Stimulated activated CD8-positive, alpha-beta memory T cell treated with anti-CD3 and anti-CD28 coated beads, Interleukin-7, amount 100 ng/mL, for 48 hours (primary cell): ENCODE results near the gene LRFN4.

Experiments
- DNase-seq, 2 donors: peaks; one replicate each; pipeline ENCODE4 v3.0.0-alpha.2; 2020; ENCODE audit warnings: low read depth in 1 of 2; ENCODE audit errors: extremely low read depth in 1 of 2

Gene LRFN4

GRCh38 chr11:66887526-66887925, 30.7 kb downstream of the LRFN4 start:
- no peak for DNase-seq

DNA sequence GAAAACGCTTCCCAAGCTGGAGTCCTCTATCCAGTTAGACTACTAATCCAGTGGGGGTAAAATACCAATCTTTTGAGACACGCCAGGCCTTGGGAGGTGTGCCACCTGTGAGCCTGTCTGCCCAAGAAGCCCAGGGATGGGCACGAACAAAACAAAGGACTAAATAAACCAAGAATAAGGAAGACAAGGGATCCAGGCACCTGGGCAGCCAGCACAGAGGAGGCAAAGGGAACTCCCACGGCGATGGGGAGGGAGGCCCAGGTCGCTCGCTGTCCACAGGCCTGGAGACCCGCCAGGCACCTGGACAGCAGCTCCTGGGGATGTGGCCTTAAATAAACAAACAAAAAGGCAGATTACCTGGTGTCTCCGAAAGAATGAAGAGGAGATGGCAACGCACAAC, 31.4 kb downstream of the LRFN4 start:
- DNase-seq = no peak

DNA sequence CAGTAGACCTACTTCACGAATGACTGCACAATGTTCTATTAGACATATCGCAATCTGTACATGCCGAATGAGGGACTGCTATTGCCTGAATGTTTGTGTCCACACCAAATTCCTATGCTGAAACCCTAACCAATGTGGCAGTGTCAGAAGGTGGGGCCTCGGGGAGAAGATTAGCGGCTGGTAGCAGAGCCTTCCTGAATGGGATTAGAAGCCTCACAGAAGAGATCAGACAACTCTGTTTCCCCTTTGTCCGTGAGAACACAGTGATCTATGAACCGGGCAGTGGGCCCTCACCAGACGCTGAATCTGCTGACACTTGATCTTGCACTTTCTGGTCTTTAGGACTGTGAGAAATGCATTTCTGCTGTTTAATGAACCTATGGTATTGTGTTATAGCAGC, 33.1 kb downstream of the LRFN4 start:
- no peak for DNase-seq

DNA sequence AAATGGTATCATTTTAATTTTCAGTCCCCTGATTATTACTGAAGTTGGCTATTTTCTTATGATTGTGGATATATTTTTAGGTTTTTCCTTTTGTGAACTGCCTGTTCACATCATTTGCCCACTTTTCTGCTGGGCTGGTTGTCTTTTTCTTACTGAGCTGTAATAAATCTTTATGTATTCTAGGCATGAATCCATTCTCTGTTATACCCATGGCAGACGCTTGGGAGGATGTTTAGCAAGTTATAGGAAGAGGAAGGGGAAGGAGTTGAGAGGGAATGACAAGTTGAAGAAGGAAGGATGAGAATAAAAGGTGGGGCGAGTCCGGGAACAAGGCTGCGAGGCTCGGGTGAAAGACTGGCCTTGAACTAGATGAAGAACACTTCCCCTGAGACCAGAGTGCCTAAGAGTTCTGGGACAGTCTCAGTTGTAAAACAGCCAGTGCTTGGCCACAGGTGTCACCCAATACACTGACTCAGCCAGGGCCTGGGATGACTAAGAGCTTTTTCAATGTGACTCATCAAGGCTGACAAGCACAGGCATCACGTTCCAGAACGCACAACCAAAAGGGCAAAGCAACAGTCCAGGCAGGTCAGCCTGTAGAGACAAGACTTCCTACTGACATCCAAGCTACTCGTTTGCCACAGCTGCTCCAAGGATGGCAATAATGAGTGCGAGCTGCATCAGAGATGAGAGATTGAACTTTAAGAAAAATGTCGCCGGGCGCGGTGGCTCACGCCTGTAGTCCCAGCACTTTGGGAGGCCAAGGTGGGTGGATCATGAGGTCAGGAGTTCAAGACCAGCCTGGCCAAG, 35.2 kb downstream of the LRFN4 start:
- peak; percentile 24 to 79 for DNase-seq

DNA sequence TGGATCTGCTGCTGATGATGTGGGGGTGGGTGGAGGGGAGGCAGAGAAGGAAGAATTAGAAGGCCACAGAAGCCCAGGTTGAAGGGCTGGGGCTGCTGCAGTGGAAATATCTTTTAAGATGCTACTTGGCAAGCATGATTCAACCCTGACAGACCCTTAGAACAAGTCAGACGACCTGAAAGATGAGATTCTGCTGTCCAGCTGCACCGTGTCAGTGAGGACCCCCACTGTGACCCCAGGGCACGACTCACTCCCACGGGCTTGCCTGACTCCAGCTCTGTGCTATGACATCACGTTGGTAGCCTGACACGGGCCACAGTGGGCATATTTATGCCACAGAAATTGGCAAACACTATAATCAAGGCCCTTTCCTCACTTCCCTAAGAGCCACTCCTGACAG, 36.0 kb downstream of the LRFN4 start:
- no peak for DNase-seq

DNA sequence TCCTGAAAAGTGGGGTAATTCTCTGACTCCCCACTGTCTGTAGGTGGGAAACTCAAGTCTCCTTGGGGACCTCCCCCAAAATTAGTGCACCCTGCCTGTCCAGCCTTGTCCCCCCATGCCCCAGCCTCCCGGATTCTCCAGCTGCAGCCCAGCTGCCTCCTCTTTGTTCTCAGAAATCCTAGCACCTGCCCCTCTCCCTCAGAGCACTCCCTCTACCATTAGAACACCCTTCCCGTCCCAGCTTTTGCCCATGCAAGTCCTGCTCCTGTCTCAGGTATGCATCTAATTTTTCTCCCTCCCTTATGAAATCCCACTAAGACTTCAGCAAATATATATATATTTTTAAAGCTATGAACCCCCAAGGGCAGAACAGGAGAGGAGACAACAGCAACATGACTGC, 37.3 kb downstream of the LRFN4 start:
- DNase-seq = no peak

DNA sequence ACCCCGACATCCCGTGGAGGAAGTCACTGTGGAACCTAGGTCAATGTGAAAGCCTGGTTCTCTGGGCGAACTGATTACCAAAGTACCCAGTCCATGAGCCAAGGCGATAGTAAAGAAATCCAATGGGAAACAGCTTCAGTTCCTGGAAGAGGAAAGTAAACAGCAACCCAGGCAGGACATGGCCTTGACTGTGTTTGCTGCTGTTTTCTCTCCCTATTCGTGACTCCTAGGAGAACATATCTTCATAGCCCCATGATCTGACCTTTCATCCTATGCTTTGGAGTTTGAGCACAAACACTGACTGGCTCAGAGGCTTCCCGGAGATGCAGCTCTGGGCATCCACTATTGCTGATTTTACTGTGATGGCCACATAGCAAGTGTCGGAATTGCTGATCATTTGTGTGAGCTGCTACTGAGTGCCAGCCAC, 45.1 kb downstream of the LRFN4 start:
- no peak for DNase-seq

DNA sequence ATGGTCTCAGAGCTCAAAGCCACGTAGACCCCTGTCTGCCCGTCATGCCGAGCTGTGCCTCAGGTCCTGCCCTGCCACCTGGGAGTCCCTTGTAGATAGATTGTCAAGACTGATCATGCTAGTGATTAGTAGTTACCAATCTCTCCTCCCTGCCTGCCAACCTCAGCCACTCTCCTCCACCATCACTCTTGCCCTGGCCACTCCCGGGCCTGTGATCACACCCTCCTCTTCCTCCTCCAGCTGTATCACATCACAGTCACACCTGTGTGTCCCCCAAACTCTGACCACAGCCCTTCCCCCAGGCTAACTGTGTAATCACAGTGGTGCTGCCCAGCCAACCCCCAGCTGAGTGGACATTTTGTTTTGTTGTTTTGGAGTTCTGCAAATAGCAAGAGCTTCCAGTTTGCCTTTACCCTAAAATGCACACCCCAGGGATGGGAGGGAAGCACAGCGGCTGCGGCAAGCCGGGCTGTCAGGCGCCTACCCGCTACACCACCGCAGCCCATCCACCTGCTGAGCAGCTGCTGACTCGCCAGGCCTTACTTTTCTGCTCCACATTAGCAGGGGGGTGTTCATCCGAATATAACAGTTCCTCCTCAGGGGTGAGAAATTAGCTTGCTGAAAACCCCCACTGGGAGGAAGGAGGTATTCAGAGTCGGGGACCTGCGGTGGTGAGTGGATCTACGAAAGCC, 45.8 kb downstream of the LRFN4 start:
- DNase-seq = no peak

DNA sequence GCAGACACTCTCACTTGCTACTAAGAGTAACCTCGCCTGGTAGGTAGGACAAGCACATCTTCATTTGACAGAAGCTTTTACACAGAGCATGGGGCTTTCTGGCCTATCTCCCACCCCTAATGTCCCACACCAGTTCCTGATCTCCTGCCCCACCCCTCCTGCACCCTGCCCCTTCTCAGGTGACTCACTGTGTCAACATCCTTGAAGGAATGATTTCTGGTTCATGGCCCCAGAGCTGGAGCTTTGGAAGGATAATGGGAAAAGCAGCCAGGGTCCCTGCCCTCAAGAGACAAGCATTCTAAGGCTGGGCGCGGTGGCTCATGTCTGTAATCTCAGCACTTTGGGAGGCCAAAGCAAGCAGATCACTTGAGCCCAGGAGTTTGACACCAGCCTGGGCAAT, 47.2 kb downstream of the LRFN4 start:
- DNase-seq = no peak

DNA sequence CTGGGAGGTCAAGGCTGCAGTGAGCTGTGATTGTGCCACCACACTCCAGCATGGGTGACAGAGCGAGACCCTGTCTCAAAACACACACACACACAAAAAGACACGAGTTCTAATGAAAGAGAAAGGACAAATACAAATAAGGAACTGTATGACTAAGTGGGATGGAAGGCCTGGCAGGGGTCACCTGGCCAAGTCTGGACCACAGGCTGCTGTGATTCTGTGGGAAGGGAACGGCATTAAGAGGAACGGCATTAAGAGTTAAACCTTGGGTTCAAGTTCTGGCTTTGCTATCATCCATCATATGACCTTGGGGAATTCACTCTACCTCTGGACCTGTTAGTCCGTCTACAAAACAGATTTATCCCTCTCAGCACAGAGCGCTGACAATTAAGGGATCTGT, 47.7 kb downstream of the LRFN4 start:
- DNase-seq = no peak

DNA sequence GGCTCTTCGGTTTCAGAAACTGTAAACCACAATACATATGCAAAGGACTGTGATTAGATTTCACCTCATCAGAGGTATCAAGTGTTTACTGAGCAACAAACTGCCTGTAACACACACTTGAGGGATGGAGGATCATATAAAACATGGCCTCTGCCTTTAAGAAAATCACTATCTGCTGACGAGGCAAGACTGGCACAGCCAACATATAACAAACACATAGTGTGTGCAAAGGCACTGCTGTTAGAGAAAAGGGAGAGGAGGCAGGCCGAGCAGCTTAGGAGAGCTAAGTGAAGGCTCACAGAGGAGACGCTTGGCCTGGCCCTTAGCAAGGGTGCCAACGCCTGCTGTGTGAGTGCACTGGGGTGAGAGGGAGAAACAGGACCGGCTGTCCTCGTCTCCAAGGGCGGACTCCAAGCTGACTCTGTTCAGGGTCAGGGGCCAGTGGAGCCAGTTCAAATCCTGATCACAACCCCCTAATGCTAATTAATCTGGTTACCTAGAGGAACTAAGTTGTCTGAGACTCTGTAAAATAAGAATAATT, 48.2 kb downstream of the LRFN4 start:
- no peak for DNase-seq

GRCh38 chr11:66905631-66906030, 48.8 kb downstream of the LRFN4 start:
- DNase-seq = no peak

GRCh38 chr11:66906061-66906733, 49.3 kb downstream of the LRFN4 start:
- no peak for DNase-seq

DNA sequence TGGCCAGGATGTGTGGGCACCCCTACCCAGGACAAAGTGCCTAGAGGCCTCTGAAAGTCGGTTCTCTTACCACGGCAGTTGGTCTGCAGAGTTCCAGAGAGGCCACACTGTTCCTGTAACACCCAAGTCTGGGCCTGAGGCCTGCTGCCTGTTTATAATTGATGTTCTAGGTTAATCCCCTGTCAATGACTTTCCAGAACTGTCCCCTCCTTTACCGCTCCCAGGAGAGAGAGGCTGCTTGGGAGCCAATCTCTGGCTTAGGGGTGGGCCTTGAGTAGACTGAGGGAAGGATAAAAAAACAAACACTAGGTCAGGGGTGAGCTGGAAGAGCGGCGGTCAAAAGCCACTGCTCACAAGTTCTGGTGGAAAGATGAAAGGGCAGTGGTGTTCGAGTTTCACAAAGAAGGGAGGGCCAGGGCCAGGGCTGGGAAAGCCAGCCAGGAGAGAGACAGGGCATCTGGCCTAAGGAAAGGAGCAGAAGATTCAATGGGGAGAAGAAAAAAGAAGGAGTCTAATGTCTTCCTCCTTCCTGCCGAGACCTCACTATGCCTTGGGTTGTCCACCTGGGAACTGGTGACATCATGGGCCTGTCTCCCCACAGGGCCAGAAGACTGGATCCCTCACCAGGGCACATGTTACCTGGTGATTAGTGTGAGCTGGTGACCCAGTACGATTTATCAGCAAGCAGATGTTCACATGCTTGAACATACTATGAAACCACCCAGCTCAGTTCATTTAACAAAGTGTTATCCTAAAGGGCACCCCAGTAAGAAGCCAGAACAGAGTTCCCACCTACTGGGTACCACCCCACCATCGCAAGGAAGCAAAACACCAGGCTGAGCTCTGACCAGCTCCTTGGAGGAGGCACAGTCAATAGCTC, 51.1 kb downstream of the LRFN4 start:
- no peak for DNase-seq

DNA sequence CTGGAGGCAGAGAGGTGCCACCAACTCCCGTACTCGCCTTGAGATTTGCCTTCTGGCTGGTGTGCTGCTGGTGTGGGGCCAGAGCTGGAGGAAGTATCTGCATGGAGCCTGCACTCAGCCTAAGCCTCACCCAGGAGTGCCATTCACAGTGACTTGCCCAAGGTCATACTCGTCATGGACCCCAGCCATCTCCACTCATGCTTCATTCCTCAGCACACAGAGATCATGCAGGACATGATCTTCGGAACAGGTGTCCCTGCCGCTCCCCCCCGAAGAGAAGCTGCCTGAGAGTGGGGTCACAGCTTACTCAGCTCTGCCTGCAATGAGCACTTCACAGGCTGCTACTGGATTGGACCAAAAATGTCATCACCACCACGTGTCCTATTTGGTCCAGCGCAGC, 52.3 kb downstream of the LRFN4 start:
- no peak for DNase-seq

DNA sequence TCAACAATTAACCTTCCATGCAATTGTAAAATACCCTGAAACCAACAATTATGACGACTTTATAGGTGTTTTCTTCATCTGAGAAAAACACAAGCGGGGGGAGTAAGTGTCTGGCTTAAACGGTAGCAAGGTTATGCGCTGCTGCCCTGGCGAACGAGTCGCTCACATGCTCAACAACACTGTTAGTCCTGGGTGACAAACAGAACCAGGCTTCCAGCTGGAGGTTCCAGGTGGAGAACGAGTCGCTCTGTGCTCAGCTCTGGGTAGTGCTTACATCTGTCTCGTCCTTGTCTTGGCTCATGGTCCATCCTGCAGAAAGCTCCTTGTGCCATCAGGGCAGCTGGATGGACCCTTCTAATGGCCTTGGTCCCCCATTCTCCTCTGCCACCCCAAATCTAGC, 53.2 kb downstream of the LRFN4 start:
- no peak for DNase-seq
